OCI-LY7 (cell line): ENCODE measurements around the gene PRSS1.

Source experiments
- CTCF ChIP-seq: fragments of 200-600 bp; sonication (generic); conservative IDR thresholded peaks from 2 replicates; pipeline ENCODE4 v1.5.1; 2014; ENCODE audit warnings: mild to moderate bottlenecking, antibody characterized with exemption, low read length, moderate library complexity, mixed read lengths
- EZH2phosphoT487 ChIP-seq: fragments of 200-600 bp; sonication (generic); IDR thresholded peaks from 2 replicates; pipeline ENCODE4 v1.6.1; 2018; ENCODE audit warnings: low read depth, borderline replicate concordance, mild to moderate bottlenecking, mixed run types, antibody characterized with exemption, low read length, moderate library complexity, mixed read lengths

- TF ChIP-seq CTCF, result no peak
- no peak for TF ChIP-seq EZH2phosphoT487
Observed at GRCh38 chr7:142798451-142799436, 49.5 kb downstream of the PRSS1 start.
